Adipocyte (in vitro differentiated cells): ENCODE measurements around the gene TRAPPC10.

Experiments used
- DNase-seq: peaks from one replicate; pipeline ENCODE4 v3.0.0-alpha.2; 2015; ENCODE audit warnings: low read depth
- H3K27me3 ChIP-seq: replicated peaks from 2 replicates; pipeline ENCODE4 v1.7.0; 2013; ENCODE audit warnings: mild to moderate bottlenecking, low read length, moderate library complexity; ENCODE audit not compliant: control insufficient read depth, insufficient read depth
- H3K36me3 ChIP-seq: 2 replicates; pipeline ENCODE4 v1.7.0; 2013; ENCODE audit warnings: low read length, mild to moderate bottlenecking, moderate library complexity; ENCODE audit not compliant: control insufficient read depth, insufficient read depth, severe bottlenecking
- H3K4me1 ChIP-seq: 2 replicates; pipeline ENCODE4 v1.7.0; 2013; ENCODE audit warnings: mild to moderate bottlenecking, low read length, moderate library complexity; ENCODE audit not compliant: control insufficient read depth, insufficient read depth
- H3K4me3 ChIP-seq: 2 replicates; pipeline ENCODE4 v1.7.0; 2013; ENCODE audit warnings: mild to moderate bottlenecking, low read length, moderate library complexity
- H3K9ac ChIP-seq: 2 replicates; pipeline ENCODE4 v1.7.0; 2013; ENCODE audit warnings: mild to moderate bottlenecking, low read length, moderate library complexity
- H3K9me3 ChIP-seq: 2 replicates; pipeline ENCODE4 v1.7.0; 2013; ENCODE audit warnings: mild to moderate bottlenecking, low read length, moderate library complexity; ENCODE audit not compliant: control insufficient read depth

TRAPPC10 gene

GRCh38 chr21:43994085-43994484 is 18.0 kb upstream of the TRAPPC10 start:
- no peak for DNase-seq
- H3K9ac ChIP-seq: no peak overlapping the region
- no peaks in the 10 kb centered on the region for H3K27me3 ChIP-seq
- H3K4me3 ChIP-seq: no peak overlapping the region
- peaks cover 9% of the 10 kb centered on the region for H3K9me3 ChIP-seq
- no peaks in the 10 kb centered on the region for H3K4me1 ChIP-seq
- no peaks in the 10 kb centered on the region for H3K36me3 ChIP-seq

DNA sequence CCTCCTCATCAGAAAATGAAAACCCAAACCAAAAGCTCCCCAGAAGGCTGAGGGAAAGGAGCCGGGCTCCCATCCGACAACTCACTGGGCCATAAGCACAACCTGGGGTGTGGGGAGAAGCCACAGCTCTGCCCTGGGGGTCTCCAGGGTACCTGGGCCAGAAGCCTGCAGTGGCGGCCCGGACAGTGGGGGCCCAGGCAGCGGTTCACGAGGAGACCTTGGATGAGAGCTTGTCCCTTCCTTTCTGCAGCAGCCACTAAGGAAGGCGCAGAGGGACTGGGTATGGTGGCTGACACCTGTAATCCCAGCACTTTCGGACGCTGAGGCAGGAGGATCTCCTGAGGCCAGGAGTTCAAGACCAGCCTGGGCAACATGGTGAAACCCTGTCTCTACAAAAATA is 17.5 kb upstream of the TRAPPC10 start:
- H3K9ac ChIP-seq: no peak overlapping the region
- H3K4me1 ChIP-seq: no peaks in the 10 kb centered on the region
- no peak for DNase-seq
- H3K9me3 ChIP-seq: peaks cover 9% of the 10 kb centered on the region
- no peaks in the 10 kb centered on the region for H3K36me3 ChIP-seq
- H3K27me3 ChIP-seq: no peaks in the 10 kb centered on the region
- no peak overlapping the region for H3K4me3 ChIP-seq

GRCh38 chr21:43995521-43996105 is 16.5 kb upstream of the TRAPPC10 start:
- no peak for DNase-seq
- Histone ChIP-seq H3K36me3 (no peaks in the 10 kb centered on the region), H3K9me3 (peaks cover 9% of the 10 kb centered on the region), H3K27me3 (no peaks in the 10 kb centered on the region), H3K4me1 (peaks cover 4% of the 10 kb centered on the region), H3K4me3 (no peak overlapping the region), H3K9ac (no peak overlapping the region)

DNA sequence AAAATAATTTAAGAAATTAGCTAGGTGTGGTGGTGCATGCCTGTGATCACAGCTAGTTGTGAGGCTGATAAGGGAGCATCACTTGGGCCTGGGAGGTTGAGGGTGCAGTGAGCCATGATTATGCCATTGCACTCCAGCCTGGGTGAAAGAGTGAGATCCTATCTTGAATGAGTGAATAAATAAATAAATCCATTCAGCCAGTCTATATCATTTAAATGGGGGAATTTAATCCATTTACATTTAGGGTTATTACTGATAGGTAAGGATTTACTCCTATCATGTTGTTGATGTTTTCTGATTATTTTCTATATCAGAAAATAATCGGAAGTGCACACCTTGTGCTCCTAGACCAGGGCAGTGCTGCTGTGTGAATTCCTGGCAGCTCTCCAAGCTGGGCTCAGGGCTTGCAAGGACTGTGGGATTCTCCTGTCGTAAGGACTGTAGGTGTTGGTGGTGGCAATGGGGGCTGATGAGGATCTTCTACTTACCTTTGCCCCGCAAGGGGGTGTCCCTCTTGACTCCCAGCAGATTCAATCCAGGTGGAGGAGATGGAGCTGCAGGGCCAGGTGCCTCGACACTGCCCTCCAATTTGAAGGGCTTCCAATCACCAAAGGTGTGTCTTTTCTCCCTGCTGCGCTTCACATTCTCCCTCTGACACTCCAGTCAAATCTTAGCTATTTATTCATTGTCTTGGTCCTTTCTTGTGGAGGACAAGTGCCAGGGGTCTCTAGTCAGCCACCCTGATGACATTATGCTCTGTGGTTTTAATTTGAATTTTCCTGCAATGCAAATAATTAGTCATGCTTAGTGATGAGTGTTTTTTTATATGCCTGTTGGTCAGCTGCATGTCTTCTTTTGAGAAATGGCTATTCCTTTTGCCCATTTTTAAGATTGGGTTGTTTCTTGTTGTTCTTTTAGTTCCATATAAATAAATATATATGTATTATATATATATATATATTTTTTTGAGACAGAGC is 14.1 kb upstream of the TRAPPC10 start:
- Histone ChIP-seq H3K36me3 (no peaks in the 10 kb centered on the region), H3K4me1 (peaks cover 5% of the 10 kb centered on the region), H3K9me3 (peaks cover 9% of the 10 kb centered on the region), H3K27me3 (no peaks in the 10 kb centered on the region), H3K9ac (no peak overlapping the region), H3K4me3 (no peak overlapping the region)
- no peak for DNase-seq

GRCh38 chr21:44000360-44000759 is 11.7 kb upstream of the TRAPPC10 start:
- peaks cover 7% of the 10 kb centered on the region for H3K4me1 ChIP-seq
- no peaks in the 10 kb centered on the region for H3K36me3 ChIP-seq
- H3K4me3 ChIP-seq: no peak overlapping the region
- H3K27me3 ChIP-seq: no peaks in the 10 kb centered on the region
- no peak overlapping the region for H3K9ac ChIP-seq
- no peak for DNase-seq
- peaks cover 9% of the 10 kb centered on the region for H3K9me3 ChIP-seq

- H3K4me1 ChIP-seq: peaks cover 26% of the 10 kb centered on the region
- no peaks in the 10 kb centered on the region for H3K36me3 ChIP-seq
- H3K9me3 ChIP-seq: peaks cover 5% of the 10 kb centered on the region
- H3K9ac ChIP-seq: no peak overlapping the region
- DNase-seq: no peak
- no peaks in the 10 kb centered on the region for H3K27me3 ChIP-seq
- no peak overlapping the region for H3K4me3 ChIP-seq
Measured at GRCh38 chr21:44002511-44002910, 9.6 kb upstream of the TRAPPC10 start.

DNA sequence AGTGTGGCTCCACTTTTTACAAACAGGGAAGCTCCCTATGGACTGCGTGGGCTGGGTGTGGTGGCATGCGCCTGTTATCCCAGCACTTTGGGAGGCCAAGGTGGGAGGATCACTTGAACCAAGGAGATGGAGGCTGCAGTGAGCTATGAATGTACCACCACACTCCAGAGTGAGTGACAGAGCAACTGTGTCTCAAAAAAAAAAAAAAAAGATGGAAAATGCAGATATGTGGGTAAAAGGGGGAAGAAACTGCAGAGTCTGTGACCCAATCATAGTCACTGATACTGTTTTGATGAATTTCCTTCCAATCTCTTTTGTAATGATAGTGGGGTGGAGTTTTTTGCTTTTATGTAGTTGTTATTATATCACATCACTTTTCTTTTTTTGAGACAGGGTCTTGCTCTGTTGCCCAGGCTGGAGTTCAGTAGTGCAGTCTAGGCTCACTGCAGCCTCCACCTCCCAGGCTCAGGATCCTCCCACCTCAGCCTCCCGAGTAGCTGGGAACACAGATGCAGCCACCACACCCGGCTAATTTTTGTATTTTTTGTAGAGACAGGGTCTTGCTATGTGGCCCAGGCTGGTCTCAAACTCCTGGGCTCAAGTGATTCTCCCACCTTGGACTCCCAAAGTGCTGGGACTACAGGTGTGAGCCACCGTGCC is 8.7 kb upstream of the TRAPPC10 start:
- H3K36me3 ChIP-seq: no peaks in the 10 kb centered on the region
- no peak overlapping the region for H3K4me3 ChIP-seq
- DNase-seq: no peak
- H3K4me1 ChIP-seq: peaks cover 34% of the 10 kb centered on the region
- no peaks in the 10 kb centered on the region for H3K27me3 ChIP-seq
- H3K9ac ChIP-seq: no peak overlapping the region
- H3K9me3 ChIP-seq: no peaks in the 10 kb centered on the region

- no peak for DNase-seq
- Histone ChIP-seq H3K27me3 (no peaks in the 10 kb centered on the region), H3K36me3 (no peaks in the 10 kb centered on the region), H3K4me3 (no peak overlapping the region), H3K9ac (no peak overlapping the region), H3K9me3 (no peaks in the 10 kb centered on the region), H3K4me1 (peaks cover 34% of the 10 kb centered on the region)
Measured at GRCh38 chr21:44005071-44005470, 7.0 kb upstream of the TRAPPC10 start.

GRCh38 chr21:44005593-44005992 is 6.5 kb upstream of the TRAPPC10 start:
- H3K27me3 ChIP-seq: no peaks in the 10 kb centered on the region
- peaks cover 31% of the 10 kb centered on the region for H3K4me1 ChIP-seq
- no peak overlapping the region for H3K4me3 ChIP-seq
- peak overlapping the region; percentile 83 for H3K9ac ChIP-seq
- no peak for DNase-seq
- no peaks in the 10 kb centered on the region for H3K36me3 ChIP-seq
- H3K9me3 ChIP-seq: no peaks in the 10 kb centered on the region

DNA sequence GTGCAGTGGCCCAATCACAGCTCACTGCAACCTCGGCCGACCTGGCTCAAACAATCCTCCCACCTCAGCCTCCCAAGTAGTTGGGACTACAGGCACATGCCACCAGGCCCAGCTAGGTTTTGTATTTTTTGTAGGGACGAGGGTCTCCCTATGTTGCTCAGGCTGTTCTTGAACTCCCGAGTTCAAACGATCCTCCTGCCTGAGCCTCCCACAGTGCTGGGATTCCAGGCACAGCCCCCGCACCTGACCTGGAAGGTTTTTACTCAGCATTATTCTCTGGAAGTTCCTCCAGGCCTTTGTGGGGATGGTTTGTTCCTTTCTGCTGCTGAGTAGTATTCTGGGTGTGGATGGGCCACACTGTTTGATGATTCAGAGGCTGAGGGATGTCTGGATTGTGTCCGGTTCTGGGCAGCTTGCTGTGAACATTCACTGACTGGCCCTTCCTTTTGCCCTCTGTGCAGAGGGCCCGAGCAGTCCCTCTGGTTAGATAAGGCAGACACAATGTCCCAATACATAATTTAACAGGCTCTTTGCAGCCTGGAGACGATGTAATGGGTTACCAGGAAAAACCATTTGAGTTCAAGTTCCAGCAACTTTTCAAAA is 6.0 kb upstream of the TRAPPC10 start:
- Histone ChIP-seq H3K4me3 (peak overlapping the region; percentile 68), H3K9ac (peak overlapping the region; percentile 83), H3K36me3 (no peaks in the 10 kb centered on the region), H3K9me3 (no peaks in the 10 kb centered on the region), H3K4me1 (peaks cover 35% of the 10 kb centered on the region), H3K27me3 (no peaks in the 10 kb centered on the region)
- DNase-seq: peak; percentile 90

- Histone ChIP-seq H3K4me3 (peak overlapping the region; percentile 68), H3K4me1 (peaks cover 37% of the 10 kb centered on the region), H3K9me3 (no peaks in the 10 kb centered on the region), H3K27me3 (no peaks in the 10 kb centered on the region), H3K9ac (peak overlapping the region; percentile 83), H3K36me3 (no peaks in the 10 kb centered on the region)
- peak; percentile 47 for DNase-seq
Measured at GRCh38 chr21:44006656-44007055, 5.5 kb upstream of the TRAPPC10 start.
